IPS-18c (cell line): ENCODE results near the gene NF1.
A peak's percentile ranks its signal among the peaks of the same experiment; 100 is the strongest.
"Not testable (repeated sequence)": the region's sequence is repeated elsewhere in the genome, so short reads cannot be mapped to it uniquely, and the experiment has no call there.

ENCODE experiments used
- H3K4me3 ChIP-seq: 2 replicates; pipeline ENCODE4 v1.7.0; 2013; ENCODE audit warnings: low read depth, mild to moderate bottlenecking, low read length, moderate library complexity; ENCODE audit not compliant: insufficient read depth
- H3K9me3 ChIP-seq: one replicate; pipeline ENCODE4 v1.6.1; 2013; ENCODE audit warnings: mild to moderate bottlenecking, low read length, moderate library complexity; ENCODE audit not compliant: control insufficient read depth, insufficient read depth

The NF1 gene

DNA sequence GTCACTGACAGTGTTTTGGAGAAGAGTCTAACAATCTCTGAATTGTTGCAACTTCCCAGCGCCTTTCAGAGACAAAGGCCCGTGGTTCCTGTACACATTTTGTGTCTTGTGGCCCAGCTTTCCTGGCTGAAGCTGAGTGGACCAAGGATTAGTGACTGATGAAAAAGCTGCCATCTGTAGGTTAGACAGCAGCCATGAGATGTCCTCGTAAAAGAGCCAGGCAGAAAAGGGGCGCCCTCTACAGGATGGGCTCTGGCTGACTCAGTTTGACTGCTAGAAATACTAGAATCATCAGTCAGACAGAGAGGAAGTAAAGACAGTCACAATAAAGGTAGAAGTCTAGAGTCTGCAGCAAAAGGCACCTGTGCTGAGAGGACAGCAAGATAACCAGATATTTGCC is 26.5 kb upstream of the NF1 start:
- no peaks in the 10 kb centered on the region for H3K9me3 ChIP-seq
- no peak overlapping the region for H3K4me3 ChIP-seq

- H3K9me3 ChIP-seq, result no peaks in the 10 kb centered on the region
These were observed 22.6 kb upstream of the NF1 start for GRCh38 chr17:31072186-31072585.

GRCh38 chr17:31073411-31073810 is 21.4 kb upstream of the NF1 start:
- Histone ChIP-seq H3K4me3 (no peak overlapping the region), H3K9me3 (no peaks in the 10 kb centered on the region)

More at GRCh38 chr17:31072186-31072585, 22.6 kb upstream of the NF1 start:
- H3K4me3 ChIP-seq, result no peak overlapping the region

GRCh38 chr17:31074772-31075555 is 19.8 kb upstream of the NF1 start:
- Histone ChIP-seq H3K4me3 (no peak overlapping the region), H3K9me3 (peaks cover 2% of the 10 kb centered on the region)

DNA sequence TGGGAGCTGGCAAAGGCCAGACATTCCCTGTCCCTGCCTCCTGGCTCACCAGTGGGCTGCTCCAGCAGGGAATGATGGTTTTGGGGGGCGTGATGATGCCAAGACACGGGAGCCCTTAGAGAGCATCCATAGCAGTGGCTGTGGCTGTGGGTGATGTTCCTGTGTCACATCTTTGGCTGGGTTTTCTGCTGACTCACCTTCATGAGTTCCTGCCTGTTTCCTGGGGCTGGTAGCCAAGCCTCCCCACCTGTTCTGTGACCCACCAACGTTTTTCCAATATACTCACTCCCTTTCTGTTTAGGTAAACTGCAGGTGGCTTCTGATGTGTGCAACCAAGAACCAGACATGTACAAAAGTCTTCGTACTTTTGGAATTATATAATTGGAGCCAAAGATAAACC is 16.5 kb upstream of the NF1 start:
- H3K9me3 ChIP-seq, result peaks cover 2% of the 10 kb centered on the region
- no peak overlapping the region for H3K4me3 ChIP-seq

- Histone ChIP-seq H3K4me3 (no peak overlapping the region), H3K9me3 (peaks cover 2% of the 10 kb centered on the region)
These were observed 15.0 kb upstream of the NF1 start for GRCh38 chr17:31079731-31080130.

DNA sequence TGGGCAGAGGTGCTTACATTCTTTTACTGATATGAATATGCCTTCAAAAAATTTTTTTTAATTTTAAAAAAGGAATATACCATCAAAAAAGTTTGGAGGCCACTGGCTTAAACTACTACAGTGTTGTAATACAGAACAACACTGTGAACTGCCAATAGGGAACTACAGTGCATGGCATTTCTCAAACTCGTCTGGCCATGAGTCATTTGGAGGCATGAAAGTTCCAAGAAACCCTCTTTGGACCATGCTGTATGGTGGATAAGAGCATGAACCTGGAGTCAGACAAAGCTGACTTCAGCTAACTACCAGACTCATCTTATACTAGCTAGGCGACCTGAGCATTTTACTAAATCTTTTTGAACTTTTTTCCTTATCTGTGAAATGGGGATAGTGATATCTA is 9.2 kb upstream of the NF1 start:
- H3K4me3 ChIP-seq, result no peak overlapping the region
- no peaks in the 10 kb centered on the region for H3K9me3 ChIP-seq

DNA sequence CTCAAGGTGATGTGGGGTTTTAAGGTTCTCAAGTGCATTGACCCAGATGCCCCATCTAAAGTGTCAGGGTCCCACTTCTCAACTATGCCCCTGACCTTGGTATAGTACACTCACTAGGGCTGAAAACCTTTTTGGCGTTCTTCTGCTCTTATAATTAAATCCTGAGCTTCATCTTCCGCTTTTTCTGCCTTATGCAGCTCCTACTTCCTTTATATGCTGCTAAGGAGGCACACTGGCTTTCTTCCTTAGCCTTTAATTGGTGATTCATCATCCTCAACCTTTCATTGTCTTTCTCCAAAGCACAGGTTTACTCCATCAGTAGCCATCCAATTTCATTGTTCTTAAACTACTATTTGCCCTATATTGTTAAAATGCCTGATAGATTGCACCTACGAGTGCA is 5.3 kb upstream of the NF1 start:
- no peak overlapping the region for H3K4me3 ChIP-seq
- H3K9me3 ChIP-seq, result no peaks in the 10 kb centered on the region

DNA sequence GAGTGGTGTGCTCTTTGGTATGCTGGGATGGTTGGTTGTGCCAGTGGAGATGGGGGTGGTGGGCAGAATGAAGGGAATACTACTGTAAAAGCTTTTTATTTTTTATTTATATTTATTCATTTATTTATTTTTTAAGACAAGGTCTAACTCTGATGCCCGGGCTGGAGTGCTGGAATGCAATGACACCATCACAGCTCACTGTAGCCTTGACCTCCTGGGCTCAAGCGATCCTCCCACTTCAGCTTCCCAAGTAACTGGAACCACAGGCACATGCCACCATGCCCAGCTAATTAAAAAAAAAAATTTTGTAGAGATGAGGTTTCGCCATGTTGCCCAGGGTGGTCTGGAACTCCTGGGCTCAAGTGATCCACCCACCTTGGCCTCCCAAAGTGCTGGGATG is 4.1 kb upstream of the NF1 start:
- H3K9me3 ChIP-seq, H3K4me3 ChIP-seq: not testable (repeated sequence)

DNA sequence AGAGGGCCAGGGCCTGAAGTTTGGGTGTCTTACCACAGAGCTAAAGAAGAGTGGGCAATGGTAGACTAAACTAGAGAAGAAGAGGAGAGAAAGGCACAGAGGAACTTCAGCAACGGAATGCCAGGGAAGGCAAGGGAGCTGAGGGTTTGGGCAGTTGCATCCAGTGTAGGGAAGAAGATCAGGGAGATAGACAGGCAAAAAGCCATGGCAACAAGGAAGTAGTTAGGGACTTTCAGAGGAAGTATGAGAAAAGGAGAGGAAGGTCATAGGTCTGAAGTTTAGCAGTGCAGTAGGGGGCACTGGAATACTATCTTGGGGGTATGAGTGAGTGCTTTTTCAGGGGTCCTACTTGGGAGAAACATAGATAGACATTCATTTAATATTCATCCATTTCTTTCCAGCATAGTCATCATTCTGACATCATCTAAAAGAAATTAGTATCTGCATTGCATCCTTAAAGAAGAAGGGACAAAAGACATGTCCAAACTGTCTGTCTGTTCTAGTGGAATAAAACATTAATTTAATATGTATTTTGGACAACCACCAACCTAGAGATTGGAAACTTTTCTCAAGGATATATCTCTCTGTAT is 2.2 kb upstream of the NF1 start:
- H3K9me3 ChIP-seq, result no peaks in the 10 kb centered on the region
- no peak overlapping the region for H3K4me3 ChIP-seq

DNA sequence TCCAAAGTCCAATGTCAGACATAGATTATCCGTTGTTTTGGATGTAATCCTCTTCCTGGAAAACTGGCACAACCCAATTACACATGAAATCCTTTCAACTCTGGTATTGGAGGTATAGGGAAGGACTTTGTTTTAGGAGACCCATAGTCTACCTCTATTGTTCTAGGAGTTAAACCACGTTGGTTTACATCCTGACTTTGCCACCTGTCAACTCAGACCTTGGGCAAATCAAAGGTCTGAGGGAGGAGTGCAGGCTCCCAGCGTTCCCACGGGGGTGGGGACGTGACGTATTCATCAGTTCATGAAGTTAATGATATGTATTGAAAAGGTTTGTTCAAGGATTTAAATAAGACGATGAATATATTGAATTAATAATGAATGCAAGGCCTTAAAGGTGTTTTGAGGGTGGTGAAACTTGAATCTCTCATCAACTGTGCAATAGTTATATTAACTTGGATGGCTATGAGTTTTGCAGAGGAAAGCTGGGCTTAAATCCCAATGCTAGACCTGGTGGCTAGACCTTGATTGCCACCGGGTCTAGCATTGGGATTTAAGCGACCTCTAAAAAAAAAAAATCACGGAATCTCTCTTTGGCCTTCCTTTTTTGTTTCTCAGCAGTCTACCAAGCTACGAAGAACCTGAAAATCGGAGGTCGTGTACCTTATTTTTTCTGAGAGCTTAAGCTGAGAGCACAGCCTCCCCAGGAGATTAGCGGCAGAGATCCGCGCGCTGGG is 744 bp upstream of the NF1 start:
- peak overlapping the region; percentile 45; the same call in 1 of the 2 replicates for H3K4me3 ChIP-seq

DNA sequence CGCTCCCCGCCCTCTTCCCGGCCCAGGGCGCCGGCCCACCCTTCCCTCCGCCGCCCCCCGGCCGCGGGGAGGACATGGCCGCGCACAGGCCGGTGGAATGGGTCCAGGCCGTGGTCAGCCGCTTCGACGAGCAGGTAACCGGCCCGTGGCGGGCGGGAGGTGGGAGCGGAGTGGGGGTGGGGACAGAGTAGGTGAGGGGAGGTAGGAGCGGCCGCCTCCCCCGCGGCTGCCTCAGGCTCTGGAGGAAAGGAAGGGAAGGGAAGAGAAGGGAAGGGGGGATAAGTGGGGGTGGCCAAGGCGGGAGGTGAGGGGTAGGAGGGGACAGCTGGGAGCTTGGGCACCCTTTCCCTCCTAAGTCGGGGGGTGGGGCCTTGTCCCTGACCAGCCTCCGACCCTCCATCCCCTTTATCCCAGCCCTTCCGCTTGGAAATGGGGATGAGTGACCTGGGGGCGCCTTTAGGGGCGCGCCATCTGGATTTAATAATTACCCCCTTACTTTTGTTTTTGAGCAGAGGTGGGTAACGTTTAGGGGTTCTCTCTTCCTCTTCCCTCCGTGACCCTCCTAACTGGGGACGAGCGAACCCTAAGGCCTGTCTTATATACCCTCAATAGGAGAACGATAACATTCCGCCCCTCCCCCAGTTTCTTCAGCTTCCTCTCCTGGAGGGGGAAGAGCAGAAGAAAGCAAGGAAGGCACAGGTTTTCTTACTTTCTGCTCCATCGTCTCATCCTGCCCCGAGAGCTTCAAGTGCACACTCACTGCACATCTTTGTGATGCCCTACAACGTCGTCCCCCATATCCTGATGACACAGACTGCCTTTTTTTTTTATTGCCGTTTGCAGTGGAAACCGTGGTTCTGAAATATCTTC is 694 bp downstream of the NF1 start:
- H3K4me3 ChIP-seq, result peak overlapping the region; percentile 64
- H3K9me3 ChIP-seq, result no peaks in the 10 kb centered on the region

More for the DNA sequence above, 744 bp upstream of the NF1 start:
- no peaks in the 10 kb centered on the region for H3K9me3 ChIP-seq

- H3K9me3 ChIP-seq, result no peaks in the 10 kb centered on the region
- peak overlapping the region; percentile 64 for H3K4me3 ChIP-seq
These were observed 1.3 kb downstream of the NF1 start for GRCh38 chr17:31096106-31096436.

DNA sequence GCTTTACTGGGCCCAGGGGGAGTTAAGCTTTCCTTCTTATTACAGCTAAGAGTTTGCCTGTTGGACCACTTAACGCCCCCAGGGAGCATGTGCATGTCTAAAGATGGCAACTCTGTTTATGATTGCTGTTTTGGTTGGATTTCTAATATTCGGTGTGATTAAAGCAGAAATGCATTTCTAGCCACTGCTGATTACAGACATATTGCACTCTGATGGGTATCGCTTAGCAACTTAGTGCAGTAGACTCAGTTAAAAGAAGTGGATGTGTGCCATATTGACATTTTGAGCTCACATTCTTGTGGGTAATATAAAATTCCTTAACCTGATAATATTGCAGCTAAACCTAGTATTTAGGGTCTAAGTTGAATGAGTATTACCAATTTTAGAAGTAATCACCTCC is 4.2 kb downstream of the NF1 start:
- Histone ChIP-seq H3K4me3 (no peak overlapping the region), H3K9me3 (no peaks in the 10 kb centered on the region)

- H3K4me3 ChIP-seq, result no peak overlapping the region
- H3K9me3 ChIP-seq, result no peaks in the 10 kb centered on the region
These were observed 6.2 kb downstream of the NF1 start for GRCh38 chr17:31100840-31101459.

GRCh38 chr17:31101943-31102342 is 7.2 kb downstream of the NF1 start:
- H3K9me3 ChIP-seq, result no peaks in the 10 kb centered on the region
- no peak overlapping the region for H3K4me3 ChIP-seq

DNA sequence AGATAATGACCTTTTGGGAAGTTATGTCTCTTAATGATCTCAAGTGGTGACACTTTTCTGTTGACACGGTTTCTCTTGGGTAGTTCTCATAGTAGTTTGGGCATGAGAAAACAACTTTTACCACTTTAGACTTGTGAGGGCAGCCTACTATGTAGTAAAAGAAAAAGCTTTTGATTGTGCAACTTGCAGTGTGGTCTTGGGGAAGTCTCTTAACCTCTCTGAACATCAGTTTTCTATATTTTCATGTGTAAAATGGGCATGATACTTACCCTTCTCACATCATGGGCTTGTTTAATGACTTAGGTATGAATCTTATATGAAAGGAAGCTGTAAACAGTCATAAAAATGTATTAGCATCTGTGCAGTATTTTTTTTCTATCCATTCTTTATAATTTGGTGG is 11.2 kb downstream of the NF1 start:
- H3K9me3 ChIP-seq, result no peaks in the 10 kb centered on the region
- H3K4me3 ChIP-seq, result no peak overlapping the region
